Measurements from ENCODE around the gene LAS1L. TPM values are rescaled to one million over a fixed set of nuclear protein-coding genes. Genes with fewer than 3 reads are reported as not detected.
"Not testable (repeated sequence)": the region's sequence is repeated elsewhere in the genome, so short reads cannot be mapped to it uniquely, and the experiment has no call there.

LAS1L gene
- total and polyA plus RNA-seq, 2 donors (not counting 1 experiment from before 2014, with no cell fraction given): 23.4 to 46.7 TPM

DNA sequence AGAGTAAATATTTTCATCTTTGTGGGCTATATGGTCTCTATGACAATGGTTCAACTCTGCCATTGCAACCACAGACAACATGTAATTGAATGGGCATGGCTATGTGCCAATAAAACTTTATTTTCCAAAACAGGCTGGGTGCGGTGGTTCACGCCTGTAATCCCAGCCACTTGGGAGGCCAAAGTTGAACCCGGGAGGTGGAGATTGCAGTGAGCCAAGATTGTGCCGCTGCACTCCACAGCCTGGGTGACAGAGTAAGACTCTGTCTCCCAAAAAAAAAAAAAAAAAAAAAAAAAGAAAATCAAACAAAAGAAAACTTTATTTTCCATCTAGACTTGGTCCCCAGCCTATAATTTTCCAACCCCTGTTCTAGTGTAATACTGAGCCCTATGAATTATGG, 38.4 kb upstream of the LAS1L start:
- Histone ChIP-seq H3K79me2 (ENCODE audit: control insufficient read depth, insufficient read depth, low read length) (no peaks in the 10 kb centered on the region), H3K27ac (ENCODE audit: low read length in 2 of 2) (no peak overlapping the region), H3K4me3 (ENCODE audit: control extremely low read depth in 1 of 5, extremely low read depth in 1 of 5, insufficient read depth in 1 of 5, low read depth in 2 of 5, low read length in 4 of 5) (no peak overlapping the region), H2AFZ (ENCODE audit: insufficient read depth, low read depth, low read length, poor library complexity, severe bottlenecking) (no peak overlapping the region), H4K20me1 (ENCODE audit: control insufficient read depth, insufficient read depth, low read length, poor library complexity, severe bottlenecking) (no peaks in the 10 kb centered on the region), H3K27me3 (replicated peaks in 1 of 4; ENCODE audit: control extremely low read depth in 1 of 4, control insufficient read depth in 3 of 4, insufficient read depth in 4 of 4, low read length in 3 of 4) (no peaks in the 10 kb centered on the region), H3K9ac (ENCODE audit: low read length) (no peak overlapping the region), H3K4me2 (replicated peaks; ENCODE audit: low read depth, low read length, poor library complexity, severe bottlenecking) (no peak overlapping the region), H3K4me1 (ENCODE audit: control insufficient read depth in 2 of 2, insufficient read depth in 2 of 2, low read length in 2 of 2) (no peaks in the 10 kb centered on the region), H3K36me3 (replicated peaks in 1 of 2; ENCODE audit: control extremely low read depth in 1 of 2, control insufficient read depth in 1 of 2, extremely low read depth in 1 of 2, insufficient read depth in 2 of 2, low read length in 1 of 2) (no peaks in the 10 kb centered on the region), H3K9me3 (ENCODE audit: control extremely low read depth in 1 of 3, control insufficient read depth in 2 of 3, insufficient read depth in 1 of 3, low read length in 2 of 3) (no peaks in the 10 kb centered on the region)
- POLR2A ChIA-PET: no interaction called here
- DNase-seq: no peak
- no peak for TF ChIP-seq EZH2 (IDR thresholded peaks at IDR 0.05; ENCODE audit: borderline replicate concordance, insufficient read depth, low read depth, low read length, poor library complexity, severe bottlenecking)
- TF ChIP-seq, protein P1, sequence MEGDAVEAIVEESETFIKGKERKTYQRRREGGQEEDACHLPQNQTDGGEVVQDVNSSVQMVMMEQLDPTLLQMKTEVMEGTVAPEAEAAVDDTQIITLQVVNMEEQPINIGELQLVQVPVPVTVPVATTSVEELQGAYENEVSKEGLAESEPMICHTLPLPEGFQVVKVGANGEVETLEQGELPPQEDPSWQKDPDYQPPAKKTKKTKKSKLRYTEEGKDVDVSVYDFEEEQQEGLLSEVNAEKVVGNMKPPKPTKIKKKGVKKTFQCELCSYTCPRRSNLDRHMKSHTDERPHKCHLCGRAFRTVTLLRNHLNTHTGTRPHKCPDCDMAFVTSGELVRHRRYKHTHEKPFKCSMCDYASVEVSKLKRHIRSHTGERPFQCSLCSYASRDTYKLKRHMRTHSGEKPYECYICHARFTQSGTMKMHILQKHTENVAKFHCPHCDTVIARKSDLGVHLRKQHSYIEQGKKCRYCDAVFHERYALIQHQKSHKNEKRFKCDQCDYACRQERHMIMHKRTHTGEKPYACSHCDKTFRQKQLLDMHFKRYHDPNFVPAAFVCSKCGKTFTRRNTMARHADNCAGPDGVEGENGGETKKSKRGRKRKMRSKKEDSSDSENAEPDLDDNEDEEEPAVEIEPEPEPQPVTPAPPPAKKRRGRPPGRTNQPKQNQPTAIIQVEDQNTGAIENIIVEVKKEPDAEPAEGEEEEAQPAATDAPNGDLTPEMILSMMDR (IDR thresholded peaks at IDR 0.05): no peak
- H3K4me1 Mint-ChIP-seq: no peaks in the 10 kb centered on the region
- H3K27me3 Mint-ChIP-seq: peaks cover under 1% of the 10 kb centered on the region
- H3K27ac Mint-ChIP-seq: no peak overlapping the region
- no peak for ATAC-seq (ENCODE audit: low read depth)
- CTCF ChIA-PET: no interaction called here
- H3K9me3 Mint-ChIP-seq (ENCODE audit: insufficient read depth): no peaks in the 10 kb centered on the region
- intact Hi-C loops (cut with micrococcal nuclease): no loop called here
- no peak overlapping the region for H3K4me3 Mint-ChIP-seq
- no CpG with 5 or more reads among the region's 4 CpGs for WGBS (ENCODE audit: insufficient coverage)

DNA sequence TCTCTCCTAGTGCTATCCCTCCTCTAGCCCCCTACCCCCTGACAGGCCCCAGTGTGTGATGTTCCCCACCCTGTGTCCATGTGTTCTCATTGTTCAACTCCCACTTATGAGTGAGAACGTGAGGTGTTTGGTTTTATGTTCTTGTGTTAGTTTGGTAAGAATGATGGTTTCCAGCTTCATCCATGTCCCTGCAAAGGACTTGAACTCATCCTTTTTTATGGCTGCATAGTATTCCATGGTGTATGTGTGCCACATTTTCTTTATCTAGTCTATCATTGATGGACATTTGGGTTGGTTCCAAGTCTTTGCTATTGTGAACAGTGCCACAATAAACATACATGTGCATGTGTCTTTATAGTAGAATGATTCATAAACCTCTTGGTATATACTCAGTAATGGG, 28.3 kb upstream of the LAS1L start:
- H2AFZ ChIP-seq (ENCODE audit: insufficient read depth, low read depth, low read length, poor library complexity, severe bottlenecking); H3K4me1 ChIP-seq (ENCODE audit: control insufficient read depth in 2 of 2, insufficient read depth in 2 of 2, low read length in 2 of 2); H3K27ac ChIP-seq (ENCODE audit: low read length in 2 of 2); H3K9me3 ChIP-seq (ENCODE audit: control extremely low read depth in 1 of 3, control insufficient read depth in 2 of 3, insufficient read depth in 1 of 3, low read length in 2 of 3); H3K9me3 Mint-ChIP-seq (ENCODE audit: insufficient read depth); H3K27me3 Mint-ChIP-seq; H3K79me2 ChIP-seq (ENCODE audit: control insufficient read depth, insufficient read depth, low read length); CTCF ChIA-PET; H4K20me1 ChIP-seq (ENCODE audit: control insufficient read depth, insufficient read depth, low read length, poor library complexity, severe bottlenecking); POLR2A ChIA-PET; H3K4me3 ChIP-seq (ENCODE audit: control extremely low read depth in 1 of 5, extremely low read depth in 1 of 5, insufficient read depth in 1 of 5, low read depth in 2 of 5, low read length in 4 of 5); DNase-seq; H3K4me2 ChIP-seq (replicated peaks; ENCODE audit: low read depth, low read length, poor library complexity, severe bottlenecking); H3K27me3 ChIP-seq (replicated peaks in 1 of 4; ENCODE audit: control extremely low read depth in 1 of 4, control insufficient read depth in 3 of 4, insufficient read depth in 4 of 4, low read length in 3 of 4); H3K4me3 Mint-ChIP-seq; H3K36me3 ChIP-seq (replicated peaks in 1 of 2; ENCODE audit: control extremely low read depth in 1 of 2, control insufficient read depth in 1 of 2, extremely low read depth in 1 of 2, insufficient read depth in 2 of 2, low read length in 1 of 2); H3K4me1 Mint-ChIP-seq; H3K27ac Mint-ChIP-seq; H3K9ac ChIP-seq (ENCODE audit: low read length); ATAC-seq (ENCODE audit: low read depth); intact Hi-C loops (cut with micrococcal nuclease): not testable (repeated sequence)
- no CpG with 5 or more reads among the region's 1 CpG for WGBS (ENCODE audit: insufficient coverage)

All from B cell (primary cell).